ENCODE data around the gene RBMS1. TPM values are rescaled to one million over a fixed set of nuclear protein-coding genes. Genes with fewer than 3 reads are reported as not detected.

Gene RBMS1
- total RNA-seq, 4 donors from 2014 or later: 50.2 to 62.3 (median 59.1) TPM

GRCh38 chr2:160242893-160243564, 250.6 kb downstream of the RBMS1 start:
- 59 to 77% methylated on average over 3 of the region's 3 CpGs for WGBS, 2 donors
- TF ChIP-seq CTCF (IDR thresholded peaks at IDR 0.05) (no peak), POLR2A (IDR thresholded peaks at IDR 0.05) (no peak)

GRCh38 chr2:160241251-160242137, 252.1 kb downstream of the RBMS1 start:
- no peak for DNase-seq (ENCODE audit: low spot score in 2 of 2)
- 51 to 52% methylated on average over 4 of the region's 4 CpGs for WGBS, 2 donors
- no peak for TF ChIP-seq CTCF (IDR thresholded peaks at IDR 0.05)
- TF ChIP-seq POLR2A (IDR thresholded peaks at IDR 0.05): no peak
- intact Hi-C loops (cut with DNase I; ENCODE audit: low total_unique reads): no loop called here
- no peak overlapping the region for H3K4me3 ChIP-seq (ENCODE audit: low read depth, poor library complexity, severe bottlenecking)

More at GRCh38 chr2:160242893-160243564, 250.6 kb downstream of the RBMS1 start:
- H3K4me3 ChIP-seq (ENCODE audit: low read depth, poor library complexity, severe bottlenecking): no peak overlapping the region
- intact Hi-C loops (cut with DNase I; ENCODE audit: low total_unique reads): no loop called here
- no peak for DNase-seq (ENCODE audit: low spot score in 2 of 2)

GRCh38 chr2:160239436-160239835, 254.2 kb downstream of the RBMS1 start:
- WGBS, 2 donors: 62 to 70% methylated on average over 5 of the region's 5 CpGs
- TF ChIP-seq POLR2A (IDR thresholded peaks at IDR 0.05) (no peak), CTCF (IDR thresholded peaks at IDR 0.05) (no peak)
- H3K4me3 ChIP-seq (ENCODE audit: low read depth, poor library complexity, severe bottlenecking): no peak overlapping the region
- no peak for DNase-seq (ENCODE audit: low spot score in 2 of 2)
- intact Hi-C loops (cut with DNase I; ENCODE audit: low total_unique reads): no loop called here

- H3K4me3 ChIP-seq (ENCODE audit: low read depth, poor library complexity, severe bottlenecking): no peak overlapping the region
- 68 to 80% methylated on average over 4 of the region's 4 CpGs for WGBS, 2 donors
- TF ChIP-seq CTCF (IDR thresholded peaks at IDR 0.05): no peak
- TF ChIP-seq POLR2A (IDR thresholded peaks at IDR 0.05): no peak
- no peak for DNase-seq (ENCODE audit: low spot score in 2 of 2)
- intact Hi-C loops (cut with DNase I; ENCODE audit: low total_unique reads): no loop called here
Measured at GRCh38 chr2:160238392-160238791, 255.2 kb downstream of the RBMS1 start.

- 80 to 84% methylated on average over 3 of the region's 3 CpGs for WGBS, 2 donors
- intact Hi-C loops (cut with DNase I; ENCODE audit: low total_unique reads): no loop called here
- no peak overlapping the region for H3K4me3 ChIP-seq (ENCODE audit: low read depth, poor library complexity, severe bottlenecking)
- DNase-seq (ENCODE audit: low spot score in 2 of 2): no peak
- TF ChIP-seq POLR2A (IDR thresholded peaks at IDR 0.05) (no peak), CTCF (IDR thresholded peaks at IDR 0.05) (no peak)
Measured at GRCh38 chr2:160232905-160233475, 260.6 kb downstream of the RBMS1 start.

Data from lower leg skin (tissue), 4 donors.